Neutrophil (primary cell): ENCODE data around the gene WFDC2.

ENCODE experiments used
- H3K27ac ChIP-seq: fragments of 200-600 bp; sonication (generic); 2 replicates; pipeline ENCODE4 v1.5.1; 2016; ENCODE audit warnings: mild to moderate bottlenecking, moderate library complexity
- H3K27me3 ChIP-seq: fragments of 200-600 bp; sonication (generic); 2 replicates; pipeline ENCODE4 v1.6.0; 2016; ENCODE audit warnings: mild to moderate bottlenecking
- H3K36me3 ChIP-seq: fragments of 200-600 bp; sonication (generic); 2 replicates; pipeline ENCODE4 v1.5.1; 2017
- H3K4me1 ChIP-seq, 2 experiments: fragments of 200-600 bp in 1 of 2; sonication (generic) in 1 of 2; 1 replicate in 1 of 2; 2 replicates in 1 of 2; pipeline versions ENCODE4 v1.5.1 to v1.6.1; 2013 to 2016; ENCODE audit warnings: low read depth in 1 of 2, low read length in 1 of 2, mild to moderate bottlenecking in 1 of 2, moderate library complexity in 1 of 2; ENCODE audit not compliant: control insufficient read depth in 1 of 2, insufficient read depth in 1 of 2
- H3K4me3 ChIP-seq, 2 experiments: fragments of 200-600 bp in 1 of 2; sonication (generic) in 1 of 2; 1 replicate in 1 of 2; 2 replicates in 1 of 2; pipeline ENCODE4 v1.5.1; 2013 to 2016; ENCODE audit warnings: low read depth in 1 of 2, low read length in 1 of 2, mild to moderate bottlenecking in 1 of 2, moderate library complexity in 1 of 2
- H3K9me3 ChIP-seq: fragments of 200-600 bp; sonication (generic); 2 replicates; pipeline ENCODE4 v1.5.1; 2016
- CTCF ChIP-seq: fragments of 200-600 bp; sonication (generic); IDR thresholded peaks from 2 replicates; pipeline ENCODE4 v1.5.1; 2016; ENCODE audit warnings: antibody characterized with exemption

WFDC2 gene

GRCh38 chr20:45518282-45518681 lies 48.7 kb downstream of the WFDC2 start:
- H3K4me3 ChIP-seq, result no peak overlapping the region
- TF ChIP-seq CTCF, result no peak
- H3K4me1 ChIP-seq, result no peaks in the 10 kb centered on the region
- peaks cover 59% of the 10 kb centered on the region for H3K27me3 ChIP-seq
- no peaks in the 10 kb centered on the region for H3K9me3 ChIP-seq
- no peaks in the 10 kb centered on the region for H3K36me3 ChIP-seq
- no peak overlapping the region for H3K27ac ChIP-seq

- no peak for TF ChIP-seq CTCF
- H3K36me3 ChIP-seq, result no peaks in the 10 kb centered on the region
- no peaks in the 10 kb centered on the region for H3K9me3 ChIP-seq
- no peak overlapping the region for H3K4me3 ChIP-seq
- H3K27me3 ChIP-seq, result peaks cover 54% of the 10 kb centered on the region
- no peak overlapping the region for H3K27ac ChIP-seq
- H3K4me1 ChIP-seq, result no peaks in the 10 kb centered on the region
Observed at GRCh38 chr20:45523821-45524220, 54.3 kb downstream of the WFDC2 start.

- Histone ChIP-seq H3K27me3 (peaks cover 62% of the 10 kb centered on the region), H3K4me1 (no peaks in the 10 kb centered on the region), H3K4me3 (no peak overlapping the region), H3K9me3 (no peaks in the 10 kb centered on the region), H3K36me3 (no peaks in the 10 kb centered on the region), H3K27ac (no peak overlapping the region)
- TF ChIP-seq CTCF, result no peak
Observed at GRCh38 chr20:45527294-45527693, 57.7 kb downstream of the WFDC2 start.
